Hepatocyte (in vitro differentiated cells): ENCODE results near the gene PCBD1. TPM values are rescaled to one million over a fixed set of nuclear protein-coding genes. Genes with fewer than 3 reads are reported as not detected.

Source experiments
- DNase-seq: peaks from one replicate; pipeline ENCODE4 v3.0.0-alpha.2; 2016; ENCODE audit warnings: low spot score
- H2AFZ ChIP-seq: fragments of 200-600 bp; sonication (generic); 2 replicates; pipeline ENCODE4 v1.6.0; 2016; ENCODE audit warnings: antibody characterized with exemption, mild to moderate bottlenecking
- H3K27ac ChIP-seq: fragments of 200-600 bp; sonication (generic); 2 replicates; pipeline ENCODE4 v1.5.1; 2016; ENCODE audit warnings: mild to moderate bottlenecking
- H3K27me3 ChIP-seq: fragments of 200-600 bp; sonication (generic); 2 replicates; pipeline ENCODE4 v1.6.1; 2016
- H3K36me3 ChIP-seq: fragments of 200-600 bp; sonication (generic); replicated peaks from 2 replicates; pipeline ENCODE4 v1.5.1; 2016; ENCODE audit warnings: low read depth; ENCODE audit not compliant: insufficient read depth
- H3K4me1 ChIP-seq: fragments of 200-600 bp; sonication (generic); 2 replicates; pipeline ENCODE4 v1.5.1; 2016; ENCODE audit warnings: mild to moderate bottlenecking, moderate library complexity; ENCODE audit not compliant: insufficient read depth
- H3K4me2 ChIP-seq: fragments of 200-600 bp; sonication (generic); 2 replicates; pipeline ENCODE4 v1.6.0; 2016
- H3K4me3 ChIP-seq: fragments of 200-600 bp; sonication (generic); 2 replicates; pipeline ENCODE4 v1.5.1; 2016; ENCODE audit warnings: mild to moderate bottlenecking
- H3K79me2 ChIP-seq: fragments of 200-600 bp; sonication (generic); 2 replicates; pipeline ENCODE4 v1.6.0; 2017; ENCODE audit warnings: mild to moderate bottlenecking
- H3K9me2 ChIP-seq: fragments of 200-600 bp; sonication (generic); replicated peaks from 2 replicates; pipeline ENCODE4 v1.6.0; 2017; ENCODE audit warnings: mild to moderate bottlenecking; ENCODE audit not compliant: insufficient read depth
- H3K9me3 ChIP-seq: fragments of 200-600 bp; sonication (generic); 2 replicates; pipeline ENCODE4 v1.5.1; 2016; ENCODE audit warnings: low read depth, mild to moderate bottlenecking
- H4K20me1 ChIP-seq: fragments of 200-600 bp; sonication (generic); 2 replicates; pipeline ENCODE4 v1.6.0; 2016; ENCODE audit warnings: mild to moderate bottlenecking; ENCODE audit not compliant: insufficient read depth, poor library complexity, severe bottlenecking
- EZH2 ChIP-seq: fragments of 200-600 bp; sonication (generic); IDR thresholded peaks from 2 replicates; pipeline ENCODE4 v1.6.1; 2016; ENCODE audit warnings: antibody characterized with exemption, mild to moderate bottlenecking, borderline replicate concordance
- EZH2phosphoT487 ChIP-seq: fragments of 200-600 bp; sonication (generic); IDR thresholded peaks from one replicate; pipeline ENCODE4 v1.6.1; 2018; ENCODE audit warnings: antibody characterized with exemption, mild to moderate bottlenecking, low read depth, moderate library complexity; ENCODE audit not compliant: unreplicated experiment, severe bottlenecking
- WGBS: methylation state at CpG from one replicate; pipeline ENCODE4 v1.1.6; 2016; ENCODE audit warnings: low lambda C conversion rate; ENCODE audit errors: missing lambda C conversion rate; 5-methylcytosine and 5-hydroxymethylcytosine counted together
- polyA plus RNA-seq: library from polyadenylated mRNA; unstranded; fragments of >200 nt; fragmentation: Nextera tagmentation; extraction: Ambion mirVana; gene quantifications from 2 replicates; pipeline ENCODE4 v1.2.1, GENCODE V29; 2016
- total RNA-seq: library from RNA; depleted of rRNA; stranded (reverse); fragments of >200 nt; gene quantifications from 2 replicates; pipeline ENCODE4 v1.2.3, GENCODE V29; 2014
- TF ChIP-seq, protein P1 (sequence below): fragments of 200-600 bp; sonication (generic); IDR thresholded peaks from 2 replicates; pipeline ENCODE4 v1.5.1; 2016; ENCODE audit warnings: antibody characterized with exemption, mild to moderate bottlenecking; ENCODE audit not compliant: poor library complexity

Gene PCBD1
- total and polyA plus RNA-seq, 2 experiments from 2014 or later: 81.5 to 122 TPM

DNA sequence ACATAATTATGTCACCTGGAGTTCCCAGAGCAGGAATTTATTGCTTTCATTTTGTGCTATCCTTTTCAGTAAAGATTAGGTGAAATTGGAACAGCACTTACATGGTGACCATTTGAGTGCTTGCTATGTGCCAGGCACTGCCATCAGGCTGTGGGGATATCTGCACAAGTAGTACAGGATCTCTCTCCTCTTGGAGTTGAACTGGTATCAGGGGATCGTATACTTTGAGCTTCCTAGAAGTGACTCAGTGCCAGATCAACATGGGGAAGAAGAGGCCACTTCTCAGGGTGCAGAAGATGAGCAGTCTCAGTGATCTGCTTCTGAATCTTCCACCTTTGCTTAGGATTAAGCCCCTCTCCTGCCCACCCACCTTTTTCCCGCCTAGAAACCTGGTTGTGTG lies 43.1 kb downstream of the PCBD1 start:
- H3K4me2 ChIP-seq: peak overlapping the region; percentile 28
- peaks cover 33% of the 10 kb centered on the region for H3K4me1 ChIP-seq
- H2AFZ ChIP-seq: no peak overlapping the region
- peak; percentile 33 for DNase-seq
- no peaks in the 10 kb centered on the region for H3K9me2 ChIP-seq
- WGBS: 52% methylated on average over 2 of the region's 2 CpGs
- no peak overlapping the region for H3K4me3 ChIP-seq
- H3K9me3 ChIP-seq: no peaks in the 10 kb centered on the region
- H3K27ac ChIP-seq: peak overlapping the region; percentile 60
- TF ChIP-seq EZH2phosphoT487 (no peak), EZH2 (no peak)
- TF ChIP-seq, protein P1, sequence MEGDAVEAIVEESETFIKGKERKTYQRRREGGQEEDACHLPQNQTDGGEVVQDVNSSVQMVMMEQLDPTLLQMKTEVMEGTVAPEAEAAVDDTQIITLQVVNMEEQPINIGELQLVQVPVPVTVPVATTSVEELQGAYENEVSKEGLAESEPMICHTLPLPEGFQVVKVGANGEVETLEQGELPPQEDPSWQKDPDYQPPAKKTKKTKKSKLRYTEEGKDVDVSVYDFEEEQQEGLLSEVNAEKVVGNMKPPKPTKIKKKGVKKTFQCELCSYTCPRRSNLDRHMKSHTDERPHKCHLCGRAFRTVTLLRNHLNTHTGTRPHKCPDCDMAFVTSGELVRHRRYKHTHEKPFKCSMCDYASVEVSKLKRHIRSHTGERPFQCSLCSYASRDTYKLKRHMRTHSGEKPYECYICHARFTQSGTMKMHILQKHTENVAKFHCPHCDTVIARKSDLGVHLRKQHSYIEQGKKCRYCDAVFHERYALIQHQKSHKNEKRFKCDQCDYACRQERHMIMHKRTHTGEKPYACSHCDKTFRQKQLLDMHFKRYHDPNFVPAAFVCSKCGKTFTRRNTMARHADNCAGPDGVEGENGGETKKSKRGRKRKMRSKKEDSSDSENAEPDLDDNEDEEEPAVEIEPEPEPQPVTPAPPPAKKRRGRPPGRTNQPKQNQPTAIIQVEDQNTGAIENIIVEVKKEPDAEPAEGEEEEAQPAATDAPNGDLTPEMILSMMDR: no peak
- H3K36me3 ChIP-seq: no peaks in the 10 kb centered on the region
- no peaks in the 10 kb centered on the region for H4K20me1 ChIP-seq
- peaks cover 32% of the 10 kb centered on the region for H3K79me2 ChIP-seq
- no peaks in the 10 kb centered on the region for H3K27me3 ChIP-seq

GRCh38 chr10:70843776-70844489 lies 44.4 kb downstream of the PCBD1 start:
- no peak for TF ChIP-seq EZH2phosphoT487
- no peak for TF ChIP-seq EZH2
- TF ChIP-seq, protein P1: no peak
- WGBS: 77% methylated on average over 2 of the region's 2 CpGs
- H3K4me3 ChIP-seq: no peak overlapping the region
- no peaks in the 10 kb centered on the region for H3K9me2 ChIP-seq
- peaks cover 38% of the 10 kb centered on the region for H3K79me2 ChIP-seq
- no peaks in the 10 kb centered on the region for H3K36me3 ChIP-seq
- no peaks in the 10 kb centered on the region for H3K9me3 ChIP-seq
- no peaks in the 10 kb centered on the region for H4K20me1 ChIP-seq
- DNase-seq: no peak
- peak overlapping the region; percentile 60 for H3K27ac ChIP-seq
- no peak overlapping the region for H3K4me2 ChIP-seq
- H3K27me3 ChIP-seq: no peaks in the 10 kb centered on the region
- peaks cover 33% of the 10 kb centered on the region for H3K4me1 ChIP-seq
- H2AFZ ChIP-seq: no peak overlapping the region

DNA sequence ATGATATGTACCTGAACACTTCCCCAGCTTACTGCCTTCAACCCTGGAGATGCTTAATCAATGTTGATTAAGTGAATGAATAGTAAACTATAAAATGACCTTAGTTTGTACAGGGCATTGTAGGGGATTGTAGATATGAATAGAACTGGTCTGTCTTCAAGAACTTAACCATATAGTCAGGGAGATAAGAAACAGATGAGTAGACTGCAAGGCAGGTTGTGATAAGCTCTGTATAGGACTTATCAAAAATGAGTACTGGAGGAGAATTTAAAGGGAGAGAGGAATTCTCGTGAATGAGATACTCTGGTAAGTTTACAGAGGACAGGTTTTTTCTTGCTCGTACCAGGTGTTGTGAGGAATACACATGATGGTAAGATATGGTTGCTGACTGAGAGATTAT lies 45.0 kb downstream of the PCBD1 start:
- Histone ChIP-seq H3K4me2 (no peak overlapping the region), H4K20me1 (no peaks in the 10 kb centered on the region), H3K9me2 (no peaks in the 10 kb centered on the region), H3K4me1 (peaks cover 33% of the 10 kb centered on the region), H3K79me2 (peaks cover 44% of the 10 kb centered on the region), H2AFZ (no peak overlapping the region), H3K36me3 (no peaks in the 10 kb centered on the region), H3K4me3 (no peak overlapping the region), H3K27me3 (no peaks in the 10 kb centered on the region), H3K9me3 (no peaks in the 10 kb centered on the region), H3K27ac (no peak overlapping the region)
- WGBS: 39% methylated on average over 2 of the region's 2 CpGs
- no peak for DNase-seq
- TF ChIP-seq EZH2: no peak
- TF ChIP-seq, protein P1: no peak
- no peak for TF ChIP-seq EZH2phosphoT487
